GM06990 (cell line): Measurements from ENCODE around the gene TNNT1.

Source experiments
- DNase-seq: peaks from one replicate; pipeline ENCODE4 v3.0.0-alpha.2; 2011; ENCODE audit not compliant: insufficient read length; ENCODE audit errors: extremely low read depth
- H3K27me3 ChIP-seq: replicated peaks from 2 replicates; pipeline ENCODE4 v1.6.0; 2011; ENCODE audit warnings: low read length; ENCODE audit not compliant: control insufficient read depth, insufficient read depth
- H3K36me3 ChIP-seq: 2 replicates; pipeline ENCODE4 v1.5.1; 2011; ENCODE audit warnings: low read length; ENCODE audit not compliant: control insufficient read depth, insufficient read depth
- H3K4me3 ChIP-seq: replicated peaks from 2 replicates; pipeline ENCODE4 v1.5.1; 2011; ENCODE audit warnings: low read depth, mild to moderate bottlenecking, control low read depth, low read length
- CTCF ChIP-seq: IDR thresholded peaks from 2 replicates; pipeline ENCODE4 v1.5.1; 2011; ENCODE audit warnings: low read length, control low read depth, mild to moderate bottlenecking, inconsistent platforms; ENCODE audit not compliant: insufficient read depth, poor library complexity, severe bottlenecking

Gene TNNT1

GRCh38 chr19:55084416-55084815, 64.6 kb downstream of the TNNT1 start:
- DNase-seq = no peak
- no peak for TF ChIP-seq CTCF
- no peaks in the 10 kb centered on the region; the same call in 1 of the 2 replicates for H3K27me3 ChIP-seq
- peaks cover 1% of the 10 kb centered on the region for H3K36me3 ChIP-seq
- no peak overlapping the region for H3K4me3 ChIP-seq

GRCh38 chr19:55083004-55083850, 65.8 kb downstream of the TNNT1 start:
- no peak for DNase-seq
- Histone ChIP-seq H3K4me3 (no peak overlapping the region), H3K27me3 (no peaks in the 10 kb centered on the region; the same call in 1 of the 2 replicates)

More at GRCh38 chr19:55083004-55083850, 65.8 kb downstream of the TNNT1 start:
- peaks cover 1% of the 10 kb centered on the region for H3K36me3 ChIP-seq
- TF ChIP-seq CTCF = no peak
